ENCODE results near the gene DPP6.

DPP6 gene

GRCh38 chr7:154343778-154344412 is 291.7 kb downstream of the DPP6 start:
- no peak for DNase-seq

DNA sequence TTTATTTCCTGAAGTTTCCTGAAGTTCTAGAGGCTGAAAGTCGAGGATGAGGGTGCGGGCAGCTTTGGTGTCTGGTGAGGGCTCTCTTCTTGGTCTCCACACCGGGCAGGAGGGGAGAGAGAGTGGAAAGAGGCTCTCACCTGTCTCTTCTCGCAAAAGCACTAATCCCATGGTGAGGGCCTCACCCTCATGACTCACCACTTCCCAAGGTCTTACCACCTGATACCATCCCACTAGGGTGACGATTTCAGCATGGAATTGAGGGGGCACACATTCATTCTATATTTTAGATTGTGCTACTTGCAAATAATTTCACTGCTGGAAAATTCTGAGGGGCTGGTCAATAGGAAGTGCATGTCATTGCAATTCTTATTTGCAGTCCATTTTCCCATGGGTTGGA is 292.9 kb downstream of the DPP6 start:
- no peak for DNase-seq

DNA sequence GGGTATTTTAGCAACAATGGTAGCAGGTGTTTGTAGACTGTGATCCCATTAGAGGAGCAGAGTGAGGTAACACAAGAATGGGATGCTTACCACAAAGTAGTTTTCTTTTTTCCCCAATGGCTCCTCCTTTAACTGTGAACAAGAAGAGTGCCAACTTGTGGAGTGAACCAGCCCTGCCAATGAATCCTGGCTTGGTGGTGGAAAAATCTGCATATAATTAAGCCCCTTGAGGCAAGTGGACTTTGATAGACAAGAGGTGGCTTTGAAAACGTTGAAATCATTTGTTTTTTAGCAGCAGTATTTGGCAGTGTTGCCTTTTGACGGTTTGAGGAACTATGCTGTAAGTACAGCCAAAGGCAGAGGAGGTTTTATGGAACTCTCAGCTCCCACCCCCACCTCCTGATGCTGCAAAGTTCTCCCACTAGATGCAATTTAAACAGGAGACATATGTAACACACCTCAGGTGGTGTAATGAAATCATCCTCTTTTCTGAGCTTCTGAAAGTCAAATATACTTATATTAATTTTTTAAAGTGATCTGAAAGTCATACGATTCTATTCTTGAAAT is 295.6 kb downstream of the DPP6 start:
- peak; percentile 66 for DNase-seq

DNA sequence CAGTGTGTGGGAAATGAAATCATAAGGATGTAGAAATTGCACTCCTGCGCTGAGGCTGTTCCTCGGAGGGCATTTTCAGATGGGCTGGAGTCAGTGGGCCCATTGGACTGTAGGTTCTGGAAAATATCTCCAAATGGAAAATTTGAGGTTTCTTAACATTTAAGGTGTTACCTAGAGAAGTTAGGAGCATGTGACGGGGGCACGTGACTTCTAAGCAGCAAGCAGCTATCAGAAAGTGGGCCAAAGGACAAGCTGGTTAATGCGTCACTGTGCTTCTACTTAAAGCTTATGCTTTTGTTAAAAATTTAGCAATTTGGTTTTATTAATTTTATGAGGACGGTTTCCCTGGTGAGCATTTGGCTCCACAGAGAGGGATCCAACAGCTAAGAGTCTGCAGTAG is 298.7 kb downstream of the DPP6 start:
- no peak for DNase-seq

DNA sequence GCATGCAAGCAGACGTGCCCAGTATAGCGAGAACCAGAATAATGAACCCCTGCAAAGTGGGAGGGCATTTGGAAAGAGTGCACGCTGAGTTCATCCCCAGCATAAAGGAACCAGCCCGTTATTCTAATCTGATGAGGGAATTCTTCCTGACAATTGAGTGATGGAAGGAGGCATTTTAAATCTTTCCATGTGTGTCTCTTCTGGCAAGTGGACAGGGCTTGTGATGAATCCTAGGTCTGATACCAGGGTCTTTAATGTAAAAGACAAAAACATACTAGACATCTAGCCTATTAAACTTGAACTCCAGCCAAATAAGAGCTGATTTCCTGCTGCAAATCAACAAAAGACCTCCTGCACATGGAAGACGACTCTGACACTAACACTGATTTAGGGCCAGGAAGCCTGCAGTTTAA is 301.2 kb downstream of the DPP6 start:
- DNase-seq = no peak

DNA sequence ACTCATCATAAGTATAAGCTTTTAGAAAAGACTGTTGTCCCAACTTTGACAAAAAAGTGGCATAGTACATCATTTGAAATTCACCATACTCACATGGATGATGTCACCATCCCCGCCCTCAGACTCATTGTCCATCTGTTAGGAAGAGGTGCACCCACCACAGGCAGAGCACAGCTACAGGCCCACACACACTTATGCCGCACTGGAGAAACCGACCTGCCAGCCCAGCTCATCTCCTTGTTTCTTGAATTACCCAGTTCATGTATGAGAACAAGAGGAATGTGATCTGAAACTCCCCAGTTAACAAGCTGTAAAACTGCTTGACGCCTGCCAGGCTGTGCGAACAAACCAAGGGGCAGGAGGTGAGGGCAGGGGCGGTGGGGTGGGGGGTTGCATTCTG is 312.0 kb downstream of the DPP6 start:
- no peak for DNase-seq

- DNase-seq = no peak
Measured at GRCh38 chr7:154371424-154371823, 319.2 kb downstream of the DPP6 start.

DNA sequence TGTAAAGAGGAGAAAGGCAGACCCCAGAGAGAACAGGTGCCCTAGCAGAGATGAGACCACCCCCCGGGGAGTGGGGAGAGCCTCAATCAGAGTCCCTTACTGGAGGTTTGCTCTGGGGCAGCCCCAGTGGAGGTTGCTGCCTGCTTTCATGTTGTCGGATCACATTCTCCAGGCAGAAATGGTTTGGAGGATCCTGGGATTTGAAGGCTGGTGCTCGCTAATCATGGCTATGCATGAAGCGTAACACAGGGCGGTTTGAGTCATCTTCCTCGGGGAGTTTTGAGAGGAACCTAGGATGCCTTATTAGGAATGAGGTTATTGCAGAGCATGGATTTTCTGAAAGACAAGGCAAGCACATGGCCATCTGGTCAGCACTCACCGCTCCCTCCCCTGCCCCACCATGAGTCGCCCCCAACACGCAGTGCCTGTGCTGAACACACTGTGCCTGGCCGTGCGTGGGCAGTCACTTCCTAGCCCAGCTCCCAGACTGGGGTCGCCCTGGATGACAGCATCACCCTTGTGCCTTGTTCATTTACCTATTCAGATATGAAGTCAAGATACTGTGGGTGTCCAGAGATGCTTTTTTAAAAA is 319.9 kb downstream of the DPP6 start:
- DNase-seq = no peak

- no peak for DNase-seq
Measured at GRCh38 chr7:154373956-154374355, 321.8 kb downstream of the DPP6 start.

- no peak for DNase-seq
Measured at GRCh38 chr7:154375956-154376355, 323.8 kb downstream of the DPP6 start.

DNA sequence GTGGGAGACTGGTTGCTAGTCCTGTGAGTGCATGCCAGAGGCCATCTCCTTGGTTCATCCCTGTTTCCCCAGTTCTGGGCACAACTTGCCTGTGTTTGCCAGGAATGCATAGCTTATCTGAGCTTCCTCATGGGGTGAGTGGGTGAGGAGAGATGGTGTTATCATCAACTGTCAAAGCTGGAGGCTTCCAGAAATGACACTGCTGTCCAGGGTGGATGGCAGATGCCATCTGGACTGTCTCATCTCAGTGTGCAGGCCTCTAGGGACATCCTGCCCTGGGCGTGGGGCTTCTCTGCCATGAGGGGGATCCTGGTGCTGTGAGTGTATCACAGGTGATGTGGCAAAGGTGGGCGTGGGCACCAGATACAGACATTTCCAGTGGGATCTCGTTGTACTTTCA is 328.6 kb downstream of the DPP6 start:
- no peak for DNase-seq

- no peak for DNase-seq
Measured at GRCh38 chr7:154383045-154383444, 330.8 kb downstream of the DPP6 start.

DNA sequence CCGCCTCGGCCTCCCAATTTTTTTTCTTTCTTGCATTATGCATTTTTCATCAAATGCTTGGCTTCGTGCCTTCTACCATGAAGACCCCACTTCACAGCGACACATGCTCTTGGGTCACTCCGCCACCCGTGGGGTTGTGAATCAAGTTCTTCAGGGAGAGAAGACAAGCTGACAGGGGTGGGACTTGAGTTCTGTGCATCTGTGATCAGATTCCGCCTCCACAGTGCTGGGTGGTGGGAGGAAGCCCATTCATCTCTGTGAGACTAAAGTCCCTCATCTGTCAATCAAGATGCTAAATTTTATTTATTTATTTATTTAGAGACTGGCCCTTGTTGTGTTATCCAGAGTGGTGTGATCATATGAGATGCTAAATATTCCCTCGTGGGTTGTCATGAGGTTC is 333.0 kb downstream of the DPP6 start:
- no peak for DNase-seq

DNA sequence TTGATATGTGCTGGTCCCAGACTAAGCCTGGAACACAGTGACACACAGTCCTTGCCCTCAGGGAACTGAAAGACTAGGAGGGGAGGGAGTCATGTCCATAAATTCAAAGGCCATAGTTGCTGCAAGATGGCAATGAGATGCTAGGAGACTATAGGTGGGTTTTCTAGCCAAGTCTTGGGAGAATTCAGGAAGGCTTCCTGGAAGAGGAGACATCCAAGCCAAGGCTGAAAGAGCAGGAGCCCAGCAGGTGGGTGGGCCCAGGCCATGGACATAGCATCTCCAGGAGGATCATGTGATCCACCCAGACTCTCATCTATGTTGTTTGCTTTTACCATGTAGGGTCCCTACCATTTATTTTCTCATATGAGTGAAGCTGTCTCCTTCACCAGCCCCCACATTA is 335.1 kb downstream of the DPP6 start:
- DNase-seq = no peak

DNA sequence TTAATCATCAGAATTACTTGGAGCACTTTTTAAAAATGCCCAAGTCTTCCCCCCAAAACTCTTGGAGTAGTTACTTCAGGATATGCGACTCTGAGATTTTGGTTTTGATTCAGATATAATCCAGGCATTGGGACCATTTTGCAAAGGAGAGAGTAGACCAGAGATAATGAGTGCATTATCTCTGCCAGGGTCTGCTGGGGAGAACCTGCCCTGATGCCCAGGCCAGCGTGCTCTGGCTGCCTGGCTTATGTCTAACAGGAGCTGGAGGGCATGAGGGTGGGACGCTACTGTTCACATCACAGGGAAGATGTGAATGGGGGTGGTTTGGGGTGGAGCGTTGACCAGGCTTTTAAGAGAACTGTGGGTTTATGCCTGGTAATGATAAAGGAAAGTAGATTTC is 336.2 kb downstream of the DPP6 start:
- DNase-seq = no peak

DNA sequence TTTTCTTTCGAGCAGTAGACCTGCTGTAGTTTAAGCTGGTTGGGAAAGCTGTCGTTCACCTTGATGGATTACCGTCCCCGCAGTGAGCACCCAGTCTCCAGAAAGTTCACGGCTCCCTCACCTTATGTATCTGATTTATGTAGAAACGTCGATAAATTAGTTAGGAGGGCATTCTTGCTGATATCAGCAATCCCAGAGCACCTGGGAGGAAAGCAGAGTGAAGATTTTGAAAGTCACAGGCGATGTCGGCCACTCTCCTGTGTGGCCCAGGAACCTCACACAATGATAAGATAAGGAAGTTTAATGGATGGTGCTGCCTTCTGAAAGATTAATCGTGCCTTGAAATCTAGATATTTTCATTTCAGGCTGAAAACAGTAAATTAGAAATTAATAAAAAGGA is 336.8 kb downstream of the DPP6 start:
- no peak for DNase-seq

GRCh38 chr7:154390961-154391360 is 338.8 kb downstream of the DPP6 start:
- DNase-seq = no peak

DNA sequence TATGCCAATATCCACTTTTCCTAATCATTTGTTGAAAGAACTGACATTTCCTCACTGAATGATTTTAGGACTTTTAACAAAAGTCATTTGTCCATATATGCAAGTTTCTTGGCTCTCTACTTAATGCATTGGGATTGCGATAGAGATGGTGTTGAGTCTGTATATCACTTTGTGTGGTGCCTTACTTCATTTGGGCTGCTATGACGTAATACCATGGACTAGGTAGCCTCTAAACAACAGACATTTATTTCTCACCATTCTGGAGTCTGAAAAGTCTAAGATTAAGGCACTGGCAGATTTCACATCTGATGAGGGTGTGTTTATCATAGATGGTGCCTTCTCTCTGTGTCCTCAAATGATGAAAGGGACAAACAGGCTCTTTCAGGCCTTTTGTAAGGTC is 342.6 kb downstream of the DPP6 start:
- no peak for DNase-seq

GRCh38 chr7:154406312-154406711 is 354.1 kb downstream of the DPP6 start:
- no peak for DNase-seq

DNA sequence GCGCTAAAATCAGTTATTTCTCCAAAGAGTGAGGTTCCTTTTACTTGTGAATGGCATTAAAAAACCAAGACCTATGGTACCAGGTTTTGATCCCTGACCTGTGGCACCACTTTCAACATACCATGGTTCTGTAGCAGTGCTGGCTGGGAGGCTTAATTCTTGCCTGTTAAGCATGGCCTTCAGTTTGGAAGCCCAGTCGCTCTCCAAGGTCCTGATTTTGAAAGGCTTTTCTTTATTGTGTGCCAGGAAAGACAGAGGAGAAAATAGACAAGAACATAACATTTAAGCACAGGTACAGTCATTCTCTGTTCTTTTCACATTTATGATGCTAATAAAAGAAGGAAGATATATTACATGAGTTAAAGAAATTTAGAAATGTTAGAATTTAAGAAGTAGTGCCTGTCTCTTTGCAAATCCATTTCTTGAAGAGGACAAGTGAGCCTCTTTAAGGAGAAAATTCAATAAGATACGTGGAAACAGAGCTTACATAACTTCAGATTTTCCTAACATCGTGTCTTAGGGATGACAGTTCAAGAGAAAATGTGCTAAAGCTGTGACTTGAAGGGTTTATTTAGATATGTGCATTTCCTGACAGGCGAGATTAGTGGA is 357.6 kb downstream of the DPP6 start:
- DNase-seq = no peak

- DNase-seq = no peak
Measured at GRCh38 chr7:154412105-154412504, 359.9 kb downstream of the DPP6 start.

DNA sequence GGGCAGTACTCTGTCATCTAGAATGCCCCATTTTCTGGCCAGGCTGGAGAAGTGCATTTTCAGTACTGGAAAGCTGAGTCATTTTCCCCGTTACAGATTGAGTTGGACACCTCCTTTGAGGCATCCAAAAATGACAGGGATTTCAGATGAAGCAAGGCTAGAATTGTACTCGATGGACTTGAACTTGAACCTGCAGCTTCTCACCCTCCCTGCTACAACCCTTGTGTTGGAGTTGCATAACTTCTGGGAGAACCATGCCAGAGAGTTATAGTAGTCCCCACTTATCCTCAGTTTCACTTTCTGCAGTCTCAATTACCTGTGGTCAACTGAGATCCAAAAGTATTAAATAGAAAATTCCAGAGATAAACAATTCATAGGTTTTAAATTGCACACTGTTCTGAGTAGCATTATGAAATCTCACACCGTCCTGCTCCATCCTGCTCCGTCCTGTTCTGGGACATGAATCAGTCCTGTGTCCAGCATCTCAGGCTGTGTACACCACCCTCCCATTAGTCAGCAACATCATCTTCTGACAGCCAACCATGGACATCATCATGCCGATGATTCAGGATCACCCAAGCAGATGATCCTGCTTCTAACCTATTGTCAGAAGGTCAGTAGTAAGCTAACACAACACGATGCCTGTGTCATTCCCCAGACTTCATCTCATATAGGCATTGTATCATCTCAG is 363.7 kb downstream of the DPP6 start:
- DNase-seq = no peak

- DNase-seq = no peak
Measured at GRCh38 chr7:154416714-154417113, 364.5 kb downstream of the DPP6 start.

GRCh38 chr7:154419344-154419743 is 367.1 kb downstream of the DPP6 start:
- DNase-seq = no peak

All from NCI-H1436 treated with DMSO at 0.1 percent for 48 hours (cell line).